ENCODE measurements around the gene NKAIN2. TPM values are rescaled to one million over a fixed set of nuclear protein-coding genes. Genes with fewer than 3 reads are reported as not detected.

The NKAIN2 gene
- polyA plus RNA-seq, 1 of the 3 experiments (the other 2 are of a cell fraction) = not detected

DNA sequence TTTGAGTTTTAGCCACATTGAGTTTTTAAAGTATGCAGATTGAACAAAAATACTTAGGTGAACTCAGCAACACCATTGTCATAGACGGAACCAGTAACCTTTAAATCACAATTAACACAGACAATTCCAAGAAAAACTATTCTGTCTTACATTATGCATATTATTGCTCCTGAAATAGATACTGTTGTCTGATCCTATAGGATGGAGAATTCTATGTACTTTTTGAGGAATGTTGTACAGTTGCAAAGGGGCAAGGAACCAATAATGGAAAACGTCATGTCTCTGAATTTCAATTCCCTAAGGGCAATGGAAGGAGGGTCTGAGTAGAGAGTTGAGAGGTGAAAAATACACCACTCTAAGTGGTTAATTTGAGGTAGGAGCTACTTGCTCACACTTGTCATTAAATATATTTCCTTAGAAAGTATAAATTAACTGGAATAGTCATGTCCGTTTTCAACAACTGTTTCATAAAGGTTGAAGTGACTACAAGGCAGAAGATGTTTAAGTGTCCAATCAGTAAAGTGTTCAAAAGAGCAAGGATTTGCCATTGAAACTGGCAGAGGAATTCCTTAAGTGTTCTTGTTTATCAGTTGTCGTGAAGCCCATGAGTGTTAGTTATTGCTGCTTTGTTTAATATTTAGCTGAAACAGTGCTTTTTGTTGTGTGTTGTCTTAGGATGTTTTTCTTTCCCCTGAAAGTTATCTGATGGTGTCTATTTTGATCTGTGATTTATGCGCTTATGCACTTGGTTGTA is 1.3 kb downstream of the NKAIN2 start:
- Histone ChIP-seq H3K4me3 (ENCODE audit: low read depth in 2 of 2, low read length in 1 of 2) (no peak overlapping the region), H3K4me2 (no peak overlapping the region), H3K79me2 (ENCODE audit: insufficient read depth) (no peaks in the 10 kb centered on the region), H3K27ac (ENCODE audit: low read depth in 2 of 2, low read length in 1 of 2) (no peak overlapping the region), H3K9me2 (no peaks in the 10 kb centered on the region), H3K36me3 (replicated peaks in 1 of 2; ENCODE audit: control insufficient read depth in 1 of 2, insufficient read depth in 2 of 2, low read length in 1 of 2) (no peaks in the 10 kb centered on the region), H3K4me1 (ENCODE audit: control insufficient read depth in 1 of 2, insufficient read depth in 2 of 2, low read depth in 1 of 2, low read length in 1 of 2) (no peaks in the 10 kb centered on the region; a peak in 1 of 4 replicates), H3K9me3 (no peaks in the 10 kb centered on the region), H3K27me3 (ENCODE audit: insufficient read depth) (peaks cover 34% of the 10 kb centered on the region), H2AFZ (ENCODE audit: low read depth) (no peak overlapping the region), H3K9ac (no peak overlapping the region), H3F3A (replicated peaks; ENCODE audit: insufficient read depth) (no peaks in the 10 kb centered on the region), H4K20me1 (ENCODE audit: insufficient read depth) (no peaks in the 10 kb centered on the region)
- CTCF ChIA-PET = interaction anchor here (0.9 kb wide), 1 partner anchor 14 kb away, joined by 3 read pairs; no protein-coding TSS in a partner anchor
- TF ChIP-seq MAX (IDR thresholded peaks at IDR 0.05; ENCODE audit: low read depth) (no peak), GABPA (IDR thresholded peaks at IDR 0.05; ENCODE audit: low read depth) (no peak), RXRA (IDR thresholded peaks at IDR 0.05; ENCODE audit: borderline replicate concordance, low read depth) (no peak), RAD21 (IDR thresholded peaks at IDR 0.05; ENCODE audit: low read length) (no peak), REST (IDR thresholded peaks at IDR 0.05; ENCODE audit: low read depth, low read length) (no peak), EZH2phosphoT487 (IDR thresholded peaks at IDR 0.05; ENCODE audit: borderline replicate concordance, low read depth) (no peak), FOSL2 (IDR thresholded peaks at IDR 0.05; ENCODE audit: borderline replicate concordance, low read depth) (no peak), YY1 (IDR thresholded peaks at IDR 0.05; ENCODE audit: low read depth) (no peak), TEAD4 (IDR thresholded peaks at IDR 0.05; ENCODE audit: borderline replicate concordance, insufficient read depth) (no peak), MXI1 (IDR thresholded peaks at IDR 0.05; ENCODE audit: low read depth, low read length) (no peak), FOXM1 (IDR thresholded peaks at IDR 0.05; ENCODE audit: low read depth) (no peak), TAF1 (IDR thresholded peaks at IDR 0.05; ENCODE audit: borderline replicate concordance, low read depth, low read length) (no peak), RCOR1 (IDR thresholded peaks at IDR 0.05; ENCODE audit: low read length) (no peak), MEF2A (IDR thresholded peaks at IDR 0.05; ENCODE audit: borderline replicate concordance, low read depth) (no peak), GATA2 (CRISPR knock-in tag; IDR thresholded peaks at IDR 0.05) (no peak), FOXJ3 (CRISPR knock-in tag; IDR thresholded peaks at IDR 0.05) (no peak), SMC3 (IDR thresholded peaks at IDR 0.05; ENCODE audit: low read depth, low read length) (no peak)
- TF ChIP-seq, protein P1, sequence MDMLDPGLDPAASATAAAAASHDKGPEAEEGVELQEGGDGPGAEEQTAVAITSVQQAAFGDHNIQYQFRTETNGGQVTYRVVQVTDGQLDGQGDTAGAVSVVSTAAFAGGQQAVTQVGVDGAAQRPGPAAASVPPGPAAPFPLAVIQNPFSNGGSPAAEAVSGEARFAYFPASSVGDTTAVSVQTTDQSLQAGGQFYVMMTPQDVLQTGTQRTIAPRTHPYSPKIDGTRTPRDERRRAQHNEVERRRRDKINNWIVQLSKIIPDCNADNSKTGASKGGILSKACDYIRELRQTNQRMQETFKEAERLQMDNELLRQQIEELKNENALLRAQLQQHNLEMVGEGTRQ (IDR thresholded peaks at IDR 0.05; ENCODE audit: borderline replicate concordance, low read depth, low read length) = no peak
- POLR2A ChIA-PET = no interaction called here
- DNase-seq = no peak
- WGBS (ENCODE audit: low lambda C conversion rate) = 19% methylated on average over 5 of the region's 5 CpGs

Measured in SK-N-SH (cell line).